HepG2 (cell line): ENCODE results near the gene HTRA2. TPM values are rescaled to one million over a fixed set of nuclear protein-coding genes. Genes with fewer than 3 reads are reported as not detected.

ENCODE experiments used
- ATAC-seq: fragments of 200-7000 bp; cut with Tn5 transposase; 3 replicates; pipeline ENCODE4 v1.9.1; 2020; ENCODE audit warnings: mild to moderate bottlenecking, moderate library complexity
- BruUV-seq: library from RNA; stranded (reverse); fragments of 400-500 nt; replicated peaks from 2 replicates; lab custom pipeline; 2021; lab: Mats Ljungman, UMichigan
- CTCF ChIA-PET: fragments of 300-600 bp; formaldehyde crosslinking; extraction: SDS; loops from one replicate; lab custom pipeline; 2021; ENCODE audit warnings: low total read pairs, inconsistent platforms, low intra/inter-chr PET ratio; lab: Yijun Ruan, JAX
- POLR2A ChIA-PET: fragments of 350-600 bp; sonication (Branson Sonifier 250); formaldehyde crosslinking; loops from one replicate; lab custom pipeline; 2020; ENCODE audit warnings: antibody characterized with exemption, inconsistent platforms; lab: Yijun Ruan, JAX
- DNase-seq: peaks from one replicate; pipeline ENCODE4 v3.0.0-alpha.2; 2015; ENCODE audit warnings: low spot score
- FAIRE-seq: peaks from 3 replicates; lab custom pipeline; 2011; peaks lifted over from hg19 to GRCh38; lab: Jason Lieb, UNC
- H2AFZ ChIP-seq: one replicate; pipeline ENCODE4 v1.6.1; 2011; ENCODE audit warnings: low read length, inconsistent platforms
- H3K27ac ChIP-seq: fragments of 300-600 bp; 3 replicates; pipeline ENCODE4 v1.8.0; 2011; ENCODE audit warnings: mixed run types, mild to moderate bottlenecking, mixed read lengths, low read length, inconsistent platforms; ENCODE audit not compliant: insufficient read depth; ENCODE audit errors: extremely low read length
- H3K27me3 ChIP-seq, 2 experiments: fragments of 200-600 bp in 1 of 2; 2 replicates in 1 of 2; 3 replicates in 1 of 2; pipeline versions ENCODE4 v1.6.0 to v1.8.0; 2011; ENCODE audit warnings: low read length in 2 of 2, mild to moderate bottlenecking in 2 of 2, moderate library complexity in 2 of 2, inconsistent platforms in 1 of 2; ENCODE audit not compliant: insufficient read depth in 2 of 2, control insufficient read depth in 1 of 2
- H3K36me3 ChIP-seq, 2 experiments: fragments of 200-600 bp in 1 of 2; replicated peaks in 1 of 2; 2 replicates in 1 of 2; 3 replicates in 1 of 2; pipeline versions ENCODE4 v1.5.1 to v1.8.0; 2011; ENCODE audit warnings: low read length in 2 of 2, inconsistent platforms in 1 of 2; ENCODE audit not compliant: insufficient read depth in 2 of 2, control insufficient read depth in 1 of 2
- H3K4me1 ChIP-seq: 2 replicates; pipeline ENCODE4 v1.5.1; 2012; ENCODE audit warnings: low read length, inconsistent platforms; ENCODE audit not compliant: insufficient read depth
- H3K4me2 ChIP-seq: 2 replicates; pipeline ENCODE4 v1.6.0; 2011; ENCODE audit warnings: low read depth, low read length, inconsistent platforms
- H3K4me3 ChIP-seq, 3 experiments: fragments of 200-600 bp in 1 of 3; sonication (generic), shearing (Covaris generic) in 1 of 3; replicated peaks in 1 of 3; 2 replicates each; pipeline ENCODE4 v1.5.1; 2011 to 2016; ENCODE audit warnings: low read length in 3 of 3, inconsistent platforms in 2 of 3, low read depth in 2 of 3, mild to moderate bottlenecking in 2 of 3, control low read depth in 1 of 3, mixed read lengths in 1 of 3; ENCODE audit not compliant: insufficient read depth in 1 of 3
- H3K79me2 ChIP-seq: one replicate; pipeline ENCODE4 v1.6.1; 2011; ENCODE audit warnings: low read length, inconsistent platforms; ENCODE audit not compliant: insufficient read depth
- H3K9ac ChIP-seq: 2 replicates; pipeline ENCODE4 v1.6.0; 2011; ENCODE audit warnings: mild to moderate bottlenecking, low read depth, low read length, inconsistent platforms; ENCODE audit not compliant: insufficient read depth
- H3K9me3 ChIP-seq: 2 replicates; pipeline ENCODE4 v1.5.1; 2012; ENCODE audit warnings: mild to moderate bottlenecking, low read length
- H4K20me1 ChIP-seq: 2 replicates; pipeline ENCODE4 v1.6.0; 2011; ENCODE audit warnings: inconsistent platforms, mild to moderate bottlenecking, low read length, moderate library complexity; ENCODE audit not compliant: insufficient read depth
- ELF1 ChIP-seq: sonication (generic); formaldehyde crosslinking; IDR thresholded peaks from 2 replicates; pipeline ENCODE4 v1.4.0; 2020; ENCODE audit warnings: missing genetic modification reagents
- GABPA ChIP-seq, 2 experiments: IDR thresholded peaks; 2 replicates each; pipeline ENCODE4 v1.6.1; 2011 to 2016; ENCODE audit warnings: low read depth in 2 of 2, low read length in 1 of 2, missing biosample characterization in 1 of 2, missing genetic modification characterization in 1 of 2
- GABPB1 ChIP-seq: IDR thresholded peaks from 2 replicates; pipeline ENCODE4 v1.6.1; 2016; ENCODE audit warnings: mild to moderate bottlenecking, missing genetic modification reagents, moderate library complexity, missing compliant biosample characterization
- KDM2A ChIP-seq: sonication (generic); formaldehyde crosslinking; IDR thresholded peaks from 2 replicates; pipeline ENCODE4 v1.4.0; 2020; ENCODE audit warnings: low read depth, missing genetic modification reagents, borderline replicate concordance
- ZUFSP ChIP-seq: sonication (generic); formaldehyde crosslinking; IDR thresholded peaks from 2 replicates; pipeline ENCODE4 v1.9.0; 2021; ENCODE audit warnings: missing genetic modification reagents, mild to moderate bottlenecking, borderline replicate concordance
- WGBS: methylation state at CpG from one replicate; pipeline ENCODE4 v1.1.6; 2017; ENCODE audit warnings: low lambda C conversion rate; 5-methylcytosine and 5-hydroxymethylcytosine counted together
- in situ Hi-C: cut with HindIII; loops from 2 replicates; pipeline ENCODE4 v1.10.0; 2017; ENCODE audit warnings: low pct_unique_long_range_greater_than_20kb; ENCODE audit not compliant: extremely low pct_ligation_motif_present
- intact Hi-C: fragments of 100-400 bp; cut with micrococcal nuclease; formaldehyde crosslinking; loops from one replicate; pipeline ENCODE4 v1.10.0; 2022; ENCODE audit not compliant: unreplicated experiment
- polyA plus RNA-seq, 8 experiments: library from polyadenylated mRNA; depleted of rRNA in 3 of 8; stranded (reverse) in 7 of 8; unstranded in 1 of 8; fragments of >200 nt; fragmentation: Illumina TruSeq in 4 of 8; extraction: Trizol in 4 of 8; gene quantifications; 2 replicates each; pipeline versions ENCODE4 v1.2.1 to v1.2.3, GENCODE V29; 2011 to 2016; ENCODE audit warnings: low read depth in 4 of 8, missing spikeins in 1 of 8, mixed read lengths in 1 of 8; ENCODE audit not compliant: insufficient read depth in 1 of 8
- total RNA-seq, 5 experiments: library from RNA; depleted of rRNA; stranded (reverse); fragments of >200 nt; fragmentation: Illumina TruSeq; extraction: Trizol; gene quantifications; 2 replicates each; pipeline ENCODE4 v1.2.3, GENCODE V29; 2016; ENCODE audit warnings: low read depth in 1 of 5

The HTRA2 gene
- total and polyA plus RNA-seq, 2 of the 13 experiments (the other 11 are each of a cell fraction or from before 2014, with no cell fraction given): 47.7 to 50.3 TPM

- FAIRE-seq: no peak
- Histone ChIP-seq H2AFZ (no peak overlapping the region), H3K9me3 (no peaks in the 10 kb centered on the region), H4K20me1 (no peaks in the 10 kb centered on the region), H3K4me3 (no peak overlapping the region), H3K79me2 (no peaks in the 10 kb centered on the region), H3K4me1 (peaks cover 12% of the 10 kb centered on the region), H3K9ac (no peak overlapping the region), H3K4me2 (peak overlapping the region; percentile 1; the same call in 1 of the 2 replicates)
- 42% methylated on average over 7 of the region's 7 CpGs for WGBS
- no peak for DNase-seq
- CTCF ChIA-PET: no interaction called here
- ATAC-seq: peak; percentile 45; the same call in 2 of the 3 replicates
- POLR2A ChIA-PET: interaction anchor here (0.8 to 2.1 kb wide), 2 partner anchors 24 to 44 kb away, joined by 3 to 7 read pairs; partner anchors contain the start of genes AUP1 and HTRA2
- TF ChIP-seq KDM2A (CRISPR knock-in tag) (no peak), ZUFSP (CRISPR knock-in tag) (no peak), ELF1 (CRISPR knock-in tag) (0 out of 2 replicates have a peak, but pooled peaks have one; percentile 29), GABPA (IDR thresholded peaks at IDR 0.05; ENCODE audit: low read depth, low read length) (peak; percentile 31; the same call in 1 of the 2 replicates), GABPA (CRISPR knock-in tag; IDR thresholded peaks at IDR 0.05; ENCODE audit: low read depth) (peak; percentile 88), GABPB1 (CRISPR knock-in tag) (peak; percentile 50)
- TF ChIP-seq, all 625 proteins: peak for 3
- no TSS peak for BruUV-seq
- in situ Hi-C loops (no loop called here), intact Hi-C loops (no loop called here)
- Histone ChIP-seq H3K36me3 (no peaks in the 10 kb centered on the region), H3K27ac (no peak overlapping the region), H3K27me3 (peaks cover 0 to 30% of the 10 kb centered on the region in 2 experiments)
Observed at GRCh38 chr2:74573747-74574562, 44.2 kb downstream of the HTRA2 start.
